Uterus (tissue), 4 donors: ENCODE data around the gene LIN54. TPM values are rescaled to one million over a fixed set of nuclear protein-coding genes. Genes with fewer than 3 reads are reported as not detected.
A peak's percentile ranks its signal among the peaks of the same experiment; 100 is the strongest.

Source experiments
- DNase-seq, 2 donors: peaks; one replicate each; pipeline ENCODE4 v3.0.0-alpha.2; 2019 to 2020
- H3K27ac ChIP-seq, 2 donors: fragments of 200-600 bp; sonication (generic); 1 replicate in 1 of 2; 2 replicates in 1 of 2; pipeline ENCODE4 v1.5.1; 2016 to 2018
- H3K27me3 ChIP-seq, 2 donors: fragments of 200-600 bp; sonication (generic); one replicate each; pipeline ENCODE4 v1.5.1; 2018 to 2019; ENCODE audit warnings: control low read depth in 1 of 2
- H3K36me3 ChIP-seq, 2 donors: fragments of 200-600 bp; sonication (generic); one replicate each; pipeline ENCODE4 v1.5.1; 2019; ENCODE audit warnings: control low read depth in 1 of 2
- H3K4me1 ChIP-seq, 2 donors: fragments of 200-600 bp; sonication (generic); one replicate each; pipeline ENCODE4 v1.5.1; 2018 to 2019; ENCODE audit warnings: control low read depth in 1 of 2
- H3K4me3 ChIP-seq, 2 donors: fragments of 200-600 bp; sonication (generic); 1 replicate in 1 of 2; 2 replicates in 1 of 2; pipeline ENCODE4 v1.5.1; 2018 to 2019; ENCODE audit warnings: mild to moderate bottlenecking in 1 of 2
- H3K9me3 ChIP-seq, 2 donors: fragments of 200-600 bp; sonication (generic); one replicate each; pipeline ENCODE4 v1.5.1; 2019; ENCODE audit warnings: control low read depth in 1 of 2
- CTCF ChIP-seq, 4 experiments: fragments of 200-600 bp in 2 of 4; fragments of 450-650 bp in 2 of 4; sonication (generic) in 2 of 4; IDR thresholded peaks; one replicate each; pipeline ENCODE4 v1.5.1; 2016 to 2019; ENCODE audit warnings: antibody characterized with exemption in 4 of 4, mild to moderate bottlenecking in 2 of 4, moderate library complexity in 1 of 4
- POLR2A ChIP-seq, 2 donors: fragments of 450-650 bp; IDR thresholded peaks; one replicate each; pipeline ENCODE4 v1.6.1; 2016; ENCODE audit warnings: antibody characterized with exemption in 2 of 2, mild to moderate bottlenecking in 1 of 2, moderate library complexity in 1 of 2
- intact Hi-C: fragments of 100-400 bp; cut with DNase I; formaldehyde crosslinking; loops from one replicate; pipeline ENCODE4 v1.15.1; 2023; ENCODE audit warnings: low total_unique reads
- total RNA-seq, 4 donors: library from RNA; depleted of rRNA in 3 of 4; stranded (reverse); fragments of >200 nt in 3 of 4; gene quantifications; one replicate each; pipeline versions ENCODE4 v1.1.0 to v1.2.4, GENCODE V29; 2014 to 2023
- donor health status: DM: yes; HTN: yes; CAD: no.

LIN54 gene
- total RNA-seq, 4 donors from 2014 or later = 3.3 to 47.6 (median 20.2) TPM

GRCh38 chr4:82900066-82900410, 110.6 kb downstream of the LIN54 start:
- intact Hi-C loops = loop anchor here (5.0 kb wide), 1 partner anchor 112 kb away; the partner anchor contains the start of gene LIN54
- H3K27me3 ChIP-seq = no peaks in the 10 kb centered on the region
- peaks cover 0 to 4% of the 10 kb centered on the region in 2 donors for H3K4me1 ChIP-seq
- H3K27ac ChIP-seq = peak overlapping the region; percentile 97 to 99
- no peaks in the 10 kb centered on the region for H3K9me3 ChIP-seq
- no peak for DNase-seq
- H3K36me3 ChIP-seq = no peaks in the 10 kb centered on the region
- TF ChIP-seq POLR2A (IDR thresholded peaks at IDR 0.05) = no peak
- no peak for TF ChIP-seq CTCF (IDR thresholded peaks at IDR 0.05)
- peak overlapping the region; percentile 68 to 76 for H3K4me3 ChIP-seq

GRCh38 chr4:82899374-82900065, 111.1 kb downstream of the LIN54 start:
- Histone ChIP-seq H3K36me3 (no peaks in the 10 kb centered on the region), H3K27ac (peak overlapping the region; percentile 97 to 99), H3K27me3 (no peaks in the 10 kb centered on the region), H3K4me1 (peaks cover 0 to 4% of the 10 kb centered on the region in 2 donors), H3K9me3 (no peaks in the 10 kb centered on the region), H3K4me3 (peak overlapping the region; percentile 68 to 76)
- DNase-seq = no peak
- no peak for TF ChIP-seq CTCF (IDR thresholded peaks at IDR 0.05)
- TF ChIP-seq POLR2A (IDR thresholded peaks at IDR 0.05) = no peak
- intact Hi-C loops = loop anchor here (5.0 kb wide), 1 partner anchor 113 kb away; the partner anchor contains the start of gene LIN54

- Histone ChIP-seq H3K4me1 (peaks cover 0 to 4% of the 10 kb centered on the region in 2 donors), H3K27ac (peak overlapping the region; percentile 97 to 99), H3K36me3 (no peaks in the 10 kb centered on the region), H3K27me3 (no peaks in the 10 kb centered on the region), H3K9me3 (no peaks in the 10 kb centered on the region), H3K4me3 (peak overlapping the region; percentile 68 to 76)
- intact Hi-C loops = no loop called here
- DNase-seq = no peak
- TF ChIP-seq CTCF (IDR thresholded peaks at IDR 0.05) (peak in 2 of 4 experiments; percentile 18), POLR2A (IDR thresholded peaks at IDR 0.05) (no peak)
These were observed 112.0 kb downstream of the LIN54 start for GRCh38 chr4:82898322-82899243.

- TF ChIP-seq POLR2A (IDR thresholded peaks at IDR 0.05) (no peak), CTCF (IDR thresholded peaks at IDR 0.05) (no peak)
- Histone ChIP-seq H3K4me3 (no peak overlapping the region), H3K36me3 (no peaks in the 10 kb centered on the region), H3K4me1 (peaks cover 0 to 4% of the 10 kb centered on the region in 2 donors), H3K9me3 (no peaks in the 10 kb centered on the region), H3K27me3 (no peaks in the 10 kb centered on the region), H3K27ac (no peak overlapping the region)
- intact Hi-C loops = no loop called here
- DNase-seq = no peak
These were observed 113.9 kb downstream of the LIN54 start for GRCh38 chr4:82896755-82897154.

DNA sequence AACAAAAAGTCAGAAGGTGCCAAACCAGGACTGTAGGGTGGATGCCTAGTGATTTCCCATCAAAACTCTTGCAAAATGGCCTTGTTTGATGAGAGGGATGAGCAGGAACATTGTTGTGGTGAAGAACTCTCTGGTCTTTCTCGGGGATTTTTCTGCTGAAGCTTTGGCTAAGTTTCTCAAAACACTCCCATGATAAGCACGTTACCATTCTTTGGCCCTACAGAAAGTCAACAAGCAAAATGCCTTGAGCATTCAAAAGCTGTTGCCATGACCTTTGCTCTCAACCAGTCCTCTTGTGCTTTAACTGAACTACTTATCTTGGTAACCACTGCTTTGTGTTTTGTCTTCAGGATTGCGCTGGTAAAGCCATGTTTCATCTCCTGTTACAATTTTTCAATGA, 116.7 kb downstream of the LIN54 start:
- Histone ChIP-seq H3K36me3 (no peaks in the 10 kb centered on the region), H3K9me3 (peaks cover 0 to 3% of the 10 kb centered on the region in 2 donors), H3K4me1 (peaks cover 0 to under 1% of the 10 kb centered on the region in 2 donors), H3K27ac (no peak overlapping the region), H3K27me3 (no peaks in the 10 kb centered on the region), H3K4me3 (no peak overlapping the region)
- TF ChIP-seq CTCF (IDR thresholded peaks at IDR 0.05) (no peak), POLR2A (IDR thresholded peaks at IDR 0.05) (no peak)
- DNase-seq = no peak
- intact Hi-C loops = no loop called here
